Trophoblast cell (in vitro differentiated cells and primary cell): ENCODE data around the gene CHST11.
A peak's percentile ranks its signal among the peaks of the same experiment; 100 is the strongest.

Source experiments
- DNase-seq, 2 donors: peaks; one replicate each; pipeline ENCODE4 v3.0.0-alpha.2; 2016
- H2AFZ ChIP-seq: 2 replicates; pipeline ENCODE4 v1.6.1; 2013; ENCODE audit warnings: low read length, moderate library complexity, mild to moderate bottlenecking; ENCODE audit not compliant: insufficient read depth, poor library complexity
- H2AK5ac ChIP-seq: 2 replicates; pipeline ENCODE4 v1.6.1; 2013; ENCODE audit warnings: mild to moderate bottlenecking, low read length
- H2BK120ac ChIP-seq: 2 replicates; pipeline ENCODE4 v1.6.1; 2013; ENCODE audit warnings: low read length, mild to moderate bottlenecking, moderate library complexity; ENCODE audit not compliant: insufficient read depth, poor library complexity
- H2BK12ac ChIP-seq: 2 replicates; pipeline ENCODE4 v1.6.1; 2013; ENCODE audit warnings: mild to moderate bottlenecking, low read length, moderate library complexity
- H2BK5ac ChIP-seq: 2 replicates; pipeline ENCODE4 v1.6.1; 2013; ENCODE audit warnings: low read length, low read depth, moderate library complexity, mild to moderate bottlenecking; ENCODE audit not compliant: poor library complexity
- H3K14ac ChIP-seq: 2 replicates; pipeline ENCODE4 v1.6.1; 2013; ENCODE audit warnings: mild to moderate bottlenecking, low read length
- H3K18ac ChIP-seq: 2 replicates; pipeline ENCODE4 v1.6.1; 2013; ENCODE audit warnings: mild to moderate bottlenecking, low read length
- H3K23ac ChIP-seq: 2 replicates; pipeline ENCODE4 v1.6.1; 2013; ENCODE audit warnings: low read length
- H3K27ac ChIP-seq: 2 replicates; pipeline ENCODE4 v1.5.1; 2013; ENCODE audit warnings: low read depth, mild to moderate bottlenecking, inconsistent platforms, low read length, moderate library complexity
- H3K27me3 ChIP-seq: 2 replicates; pipeline ENCODE4 v1.6.1; 2013; ENCODE audit warnings: inconsistent platforms, mild to moderate bottlenecking, low read length, moderate library complexity; ENCODE audit not compliant: insufficient read depth
- H3K36me3 ChIP-seq, 2 experiments: 1 replicate in 1 of 2; 2 replicates in 1 of 2; pipeline ENCODE4 v1.6.1; 2013; ENCODE audit warnings: low read length in 2 of 2, mild to moderate bottlenecking in 2 of 2, moderate library complexity in 1 of 2; ENCODE audit not compliant: insufficient read depth in 2 of 2, control insufficient read depth in 1 of 2
- H3K4ac ChIP-seq: 2 replicates; pipeline ENCODE4 v1.6.1; 2013; ENCODE audit warnings: low read depth, mild to moderate bottlenecking, low read length, moderate library complexity
- H3K4me1 ChIP-seq, 2 experiments: 1 replicate in 1 of 2; 2 replicates in 1 of 2; pipeline ENCODE4 v1.6.1; 2013; ENCODE audit warnings: low read length in 2 of 2, mild to moderate bottlenecking in 2 of 2, moderate library complexity in 1 of 2; ENCODE audit not compliant: insufficient read depth in 2 of 2, control insufficient read depth in 1 of 2
- H3K4me2 ChIP-seq: 2 replicates; pipeline ENCODE4 v1.6.1; 2013; ENCODE audit warnings: inconsistent platforms, mild to moderate bottlenecking, low read length, moderate library complexity
- H3K4me3 ChIP-seq: 2 replicates; pipeline ENCODE4 v1.5.1; 2013; ENCODE audit warnings: mild to moderate bottlenecking, low read depth, low read length, inconsistent platforms
- H3K79me1 ChIP-seq: one replicate; pipeline ENCODE4 v1.6.1; 2013; ENCODE audit warnings: low read length
- H3K79me2 ChIP-seq: 2 replicates; pipeline ENCODE4 v1.6.1; 2013; ENCODE audit warnings: low read length, mild to moderate bottlenecking; ENCODE audit not compliant: control insufficient read depth, insufficient read depth, poor library complexity
- H3K9ac ChIP-seq: 2 replicates; pipeline ENCODE4 v1.6.1; 2013; ENCODE audit warnings: mild to moderate bottlenecking, low read length
- H3K9me3 ChIP-seq: 2 replicates; pipeline ENCODE4 v1.6.1; 2013; ENCODE audit warnings: low read depth, mild to moderate bottlenecking, control low read depth, inconsistent platforms, low read length; ENCODE audit not compliant: insufficient read depth
- H4K12ac ChIP-seq: 2 replicates; pipeline ENCODE4 v1.6.1; 2013; ENCODE audit warnings: low read depth, mild to moderate bottlenecking, low read length, moderate library complexity
- H4K8ac ChIP-seq: 2 replicates; pipeline ENCODE4 v1.6.1; 2013; ENCODE audit warnings: low read depth, mild to moderate bottlenecking, low read length, moderate library complexity
- H4K91ac ChIP-seq: one replicate; pipeline ENCODE4 v1.6.1; 2013; ENCODE audit warnings: low read depth, mild to moderate bottlenecking, low read length, moderate library complexity
- WGBS: extraction: QIAGEN DNeasy Blood & Tissue Kit; methylation state at CpG from one replicate; pipeline ENCODE4 v1.1.7; 2013; ENCODE audit warnings: missing lambda C conversion rate; ENCODE audit not compliant: insufficient read length, insufficient coverage; ENCODE audit errors: extremely low coverage; 5-methylcytosine and 5-hydroxymethylcytosine counted together

CHST11 gene

GRCh38 chr12:104576187-104576778 is 119.5 kb downstream of the CHST11 start:
- Histone ChIP-seq H3K4me2 (no peak overlapping the region), H3K4me3 (no peak overlapping the region), H2BK12ac (no peak overlapping the region), H3K36me3 (no peaks in the 10 kb centered on the region), H2BK120ac (no peak overlapping the region), H3K27me3 (no peaks in the 10 kb centered on the region), H4K12ac (no peak overlapping the region), H3K18ac (no peak overlapping the region), H3K79me1 (peaks cover 2% of the 10 kb centered on the region), H3K9me3 (no peaks in the 10 kb centered on the region), H2BK5ac (no peak overlapping the region), H3K27ac (no peak overlapping the region), H2AK5ac (no peak overlapping the region), H4K91ac (no peak overlapping the region), H2AFZ (no peak overlapping the region), H3K9ac (no peak overlapping the region), H4K8ac (no peak overlapping the region), H3K4me1 (peaks cover 14 to 16% of the 10 kb centered on the region in 2 experiments), H3K4ac (no peak overlapping the region), H3K79me2 (no peaks in the 10 kb centered on the region), H3K23ac (no peak overlapping the region), H3K14ac (no peak overlapping the region)
- no peak for DNase-seq
- WGBS, result no CpG with 5 or more reads among the region's 6 CpGs

DNA sequence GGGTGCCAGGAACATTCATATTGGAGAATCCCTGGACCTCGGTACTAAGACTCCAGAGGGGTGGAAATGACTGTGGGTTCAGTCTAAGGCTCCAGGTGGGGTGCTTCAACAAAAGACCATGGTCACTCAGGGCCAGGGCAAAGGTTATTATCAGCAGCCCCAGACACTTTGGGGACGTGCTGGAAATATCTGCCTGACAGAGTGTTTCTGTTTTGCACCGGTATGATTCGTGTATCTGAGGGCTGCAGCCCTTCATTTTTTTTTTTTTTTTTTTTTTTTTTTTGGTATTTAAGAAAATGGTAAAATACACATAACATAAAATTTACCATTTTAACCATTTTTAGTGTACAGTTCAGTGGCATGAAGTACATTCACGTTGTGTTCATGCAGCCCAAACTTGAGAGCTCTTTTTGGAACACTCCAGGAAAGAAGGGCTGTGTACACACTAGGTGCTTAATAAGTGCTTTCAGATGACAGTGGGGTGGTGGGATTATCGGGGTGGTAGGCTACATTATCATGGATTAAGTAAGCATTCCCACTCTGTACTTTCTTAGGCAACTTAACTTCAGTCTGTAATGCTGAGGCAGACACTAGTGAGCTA is 120.3 kb downstream of the CHST11 start:
- H3K9ac ChIP-seq, result peak overlapping the region; percentile 31
- H4K8ac ChIP-seq, result no peak overlapping the region
- H3K14ac ChIP-seq, result no peak overlapping the region
- no peak overlapping the region for H3K4ac ChIP-seq
- no CpG with 5 or more reads among the region's 6 CpGs for WGBS
- H2BK120ac ChIP-seq, result no peak overlapping the region
- H4K91ac ChIP-seq, result no peak overlapping the region
- no peak overlapping the region for H4K12ac ChIP-seq
- no peaks in the 10 kb centered on the region for H3K79me2 ChIP-seq
- H2BK12ac ChIP-seq, result no peak overlapping the region
- H3K4me1 ChIP-seq, result peaks cover 14 to 16% of the 10 kb centered on the region in 2 experiments
- peak overlapping the region; percentile 8 for H3K23ac ChIP-seq
- H3K4me2 ChIP-seq, result no peak overlapping the region
- no peak overlapping the region for H3K4me3 ChIP-seq
- H3K36me3 ChIP-seq, result no peaks in the 10 kb centered on the region
- no peak overlapping the region for H3K18ac ChIP-seq
- no peak overlapping the region for H3K27ac ChIP-seq
- no peaks in the 10 kb centered on the region for H3K27me3 ChIP-seq
- peaks cover 2% of the 10 kb centered on the region for H3K79me1 ChIP-seq
- H2BK5ac ChIP-seq, result no peak overlapping the region
- no peaks in the 10 kb centered on the region for H3K9me3 ChIP-seq
- no peak for DNase-seq
- H2AK5ac ChIP-seq, result no peak overlapping the region
- no peak overlapping the region for H2AFZ ChIP-seq

DNA sequence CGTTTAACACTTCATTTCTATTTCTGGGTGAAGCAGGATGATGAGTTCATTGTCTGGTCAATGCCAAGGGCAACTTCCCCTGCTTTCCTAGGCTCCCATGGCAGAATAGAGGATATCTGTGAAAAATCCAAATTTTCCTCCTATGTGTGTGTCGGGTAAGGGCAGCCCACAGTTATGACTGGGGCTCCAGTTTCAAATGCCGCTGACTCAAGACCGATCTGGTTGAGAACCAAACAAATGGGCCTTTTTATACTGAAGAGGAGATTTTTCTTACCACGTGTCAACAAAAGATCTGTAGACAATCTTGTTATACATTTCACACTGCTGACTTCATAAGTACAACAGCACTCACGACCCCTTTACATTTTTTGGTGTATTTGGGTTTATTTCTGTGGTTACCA is 120.8 kb downstream of the CHST11 start:
- Histone ChIP-seq H3K4me3 (no peak overlapping the region), H3K27me3 (no peaks in the 10 kb centered on the region), H3K27ac (no peak overlapping the region), H3K79me2 (no peaks in the 10 kb centered on the region), H3K4ac (no peak overlapping the region), H3K14ac (no peak overlapping the region), H2BK12ac (no peak overlapping the region), H2BK120ac (no peak overlapping the region), H3K4me2 (no peak overlapping the region), H3K4me1 (peaks cover 14 to 16% of the 10 kb centered on the region in 2 experiments), H3K36me3 (no peaks in the 10 kb centered on the region), H2BK5ac (no peak overlapping the region), H4K91ac (no peak overlapping the region), H2AK5ac (no peak overlapping the region), H3K79me1 (peaks cover 2% of the 10 kb centered on the region), H3K9ac (no peak overlapping the region), H3K18ac (no peak overlapping the region), H3K9me3 (no peaks in the 10 kb centered on the region), H2AFZ (no peak overlapping the region), H4K8ac (no peak overlapping the region), H4K12ac (no peak overlapping the region), H3K23ac (no peak overlapping the region)
- no peak for DNase-seq
- no CpG with 5 or more reads among the region's 6 CpGs for WGBS

GRCh38 chr12:104578453-104578852 is 121.7 kb downstream of the CHST11 start:
- Histone ChIP-seq H3K4me2 (no peak overlapping the region), H3K79me1 (peaks cover 2% of the 10 kb centered on the region), H2BK5ac (no peak overlapping the region), H4K8ac (no peak overlapping the region), H2BK120ac (no peak overlapping the region), H3K4ac (no peak overlapping the region), H2AFZ (no peak overlapping the region), H3K79me2 (no peaks in the 10 kb centered on the region), H3K9ac (no peak overlapping the region), H3K14ac (no peak overlapping the region), H3K9me3 (no peaks in the 10 kb centered on the region), H3K36me3 (no peaks in the 10 kb centered on the region), H3K23ac (no peak overlapping the region), H2BK12ac (no peak overlapping the region), H3K27ac (no peak overlapping the region), H4K12ac (no peak overlapping the region), H3K18ac (no peak overlapping the region), H3K27me3 (no peaks in the 10 kb centered on the region), H2AK5ac (no peak overlapping the region), H3K4me1 (peaks cover 14 to 16% of the 10 kb centered on the region in 2 experiments), H4K91ac (no peak overlapping the region), H3K4me3 (no peak overlapping the region)
- WGBS, result no CpG with 5 or more reads among the region's 6 CpGs
- peak; percentile 61 to 76 for DNase-seq
